Vagina (tissue), 2 donors: ENCODE data around the gene PIK3R4.

Source experiments
- POLR2A ChIP-seq, 2 donors: fragments of 450-650 bp; IDR thresholded peaks; one replicate each; pipeline ENCODE4 v1.6.1; 2017; ENCODE audit warnings: antibody characterized with exemption in 2 of 2, mild to moderate bottlenecking in 2 of 2, moderate library complexity in 2 of 2
- POLR2AphosphoS5 ChIP-seq, 2 donors: sonication (generic); formaldehyde crosslinking; IDR thresholded peaks; one replicate each; pipeline ENCODE4 v1.9.0; 2017; ENCODE audit warnings: antibody characterized with exemption in 2 of 2, mild to moderate bottlenecking in 2 of 2, low read depth in 1 of 2; ENCODE audit not compliant: insufficient read depth in 1 of 2
- TF ChIP-seq, protein P1 (sequence below), 3 experiments: fragments of 450-650 bp in 2 of 3; fragments of 200-600 bp in 1 of 3; sonication (generic) in 1 of 3; IDR thresholded peaks; one replicate each; pipeline ENCODE4 v1.5.1; 2017 to 2019; ENCODE audit warnings: antibody characterized with exemption in 3 of 3, mild to moderate bottlenecking in 2 of 3, moderate library complexity in 2 of 3

DNA sequence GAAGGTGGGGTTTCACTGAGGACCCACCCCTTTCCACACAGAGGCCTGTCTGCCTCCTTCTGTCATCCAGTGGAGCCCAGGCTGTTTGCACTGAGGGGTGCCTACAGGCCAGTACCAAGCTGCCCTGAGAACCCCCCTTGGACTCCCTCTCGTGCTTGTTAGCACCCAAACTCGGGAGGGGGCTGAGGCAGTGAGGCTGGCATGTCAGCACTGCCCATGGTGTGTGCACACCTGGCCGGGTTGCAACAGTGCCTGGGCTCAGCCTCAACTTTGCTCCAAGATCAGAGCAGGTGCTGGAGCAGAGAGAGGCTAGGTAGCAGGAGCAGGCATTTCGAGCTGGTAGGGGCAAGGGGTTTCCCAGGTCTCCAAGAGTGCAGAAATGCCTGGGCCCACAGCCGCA is 90.0 kb downstream of the PIK3R4 start:
- TF ChIP-seq, protein P1, sequence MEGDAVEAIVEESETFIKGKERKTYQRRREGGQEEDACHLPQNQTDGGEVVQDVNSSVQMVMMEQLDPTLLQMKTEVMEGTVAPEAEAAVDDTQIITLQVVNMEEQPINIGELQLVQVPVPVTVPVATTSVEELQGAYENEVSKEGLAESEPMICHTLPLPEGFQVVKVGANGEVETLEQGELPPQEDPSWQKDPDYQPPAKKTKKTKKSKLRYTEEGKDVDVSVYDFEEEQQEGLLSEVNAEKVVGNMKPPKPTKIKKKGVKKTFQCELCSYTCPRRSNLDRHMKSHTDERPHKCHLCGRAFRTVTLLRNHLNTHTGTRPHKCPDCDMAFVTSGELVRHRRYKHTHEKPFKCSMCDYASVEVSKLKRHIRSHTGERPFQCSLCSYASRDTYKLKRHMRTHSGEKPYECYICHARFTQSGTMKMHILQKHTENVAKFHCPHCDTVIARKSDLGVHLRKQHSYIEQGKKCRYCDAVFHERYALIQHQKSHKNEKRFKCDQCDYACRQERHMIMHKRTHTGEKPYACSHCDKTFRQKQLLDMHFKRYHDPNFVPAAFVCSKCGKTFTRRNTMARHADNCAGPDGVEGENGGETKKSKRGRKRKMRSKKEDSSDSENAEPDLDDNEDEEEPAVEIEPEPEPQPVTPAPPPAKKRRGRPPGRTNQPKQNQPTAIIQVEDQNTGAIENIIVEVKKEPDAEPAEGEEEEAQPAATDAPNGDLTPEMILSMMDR (IDR thresholded peaks at IDR 0.05) = no peak
- no peak for TF ChIP-seq POLR2A (IDR thresholded peaks at IDR 0.05)
- TF ChIP-seq POLR2AphosphoS5 (IDR thresholded peaks at IDR 0.05; ENCODE audit: insufficient read depth in 1 of 2, low read depth in 1 of 2) = no peak
